B cell (primary cell): Measurements from ENCODE around the gene HOXD8. TPM values are rescaled to one million over a fixed set of nuclear protein-coding genes. Genes with fewer than 3 reads are reported as not detected.

ENCODE experiments used
- ATAC-seq: fragments of 200-7000 bp; cut with Tn5 transposase; one replicate; pipeline ENCODE4 v1.10.0; 2021; ENCODE audit warnings: low read depth, mild to moderate bottlenecking, moderate number of reproducible peaks, moderate library complexity
- CTCF ChIA-PET: fragments of 350-600 bp; sonication (Branson Sonifier 250); formaldehyde crosslinking; loops from one replicate; lab custom pipeline; 2021; ENCODE audit warnings: antibody characterized with exemption, inconsistent platforms; lab: Charles Lee
- POLR2A ChIA-PET: fragments of 350-600 bp; sonication (Branson Sonifier 250); formaldehyde crosslinking; loops from one replicate; lab custom pipeline; 2021; ENCODE audit warnings: antibody characterized with exemption; lab: Charles Lee
- DNase-seq: peaks from one replicate; pipeline ENCODE4 v3.0.0; 2013
- H2AFZ ChIP-seq: 2 replicates; pipeline ENCODE4 v1.6.1; 2012; ENCODE audit warnings: mild to moderate bottlenecking, low read depth, low read length; ENCODE audit not compliant: insufficient read depth, poor library complexity, severe bottlenecking
- H3K27ac ChIP-seq, 2 donors: 1 replicate in 1 of 2; 2 replicates in 1 of 2; pipeline ENCODE4 v1.5.1; 2012 to 2013; ENCODE audit warnings: low read length in 2 of 2, mild to moderate bottlenecking in 2 of 2, moderate library complexity in 1 of 2
- H3K27me3 ChIP-seq, 4 experiments: fragments of 200-600 bp in 1 of 4; sonication (generic) in 1 of 4; replicated peaks in 1 of 4; 1 replicate in 2 of 4; 2 replicates in 2 of 4; pipeline versions ENCODE4 v1.6.1 to v1.7.0; 2013 to 2016; ENCODE audit warnings: low read length in 3 of 4, mild to moderate bottlenecking in 2 of 4, mixed read lengths in 1 of 4, moderate library complexity in 1 of 4; ENCODE audit not compliant: insufficient read depth in 4 of 4, control insufficient read depth in 3 of 4; ENCODE audit errors: control extremely low read depth in 1 of 4
- H3K36me3 ChIP-seq, 2 experiments: replicated peaks in 1 of 2; 1 replicate in 1 of 2; 2 replicates in 1 of 2; pipeline versions ENCODE4 v1.6.1 to v1.7.1; 2013; ENCODE audit warnings: low read length in 1 of 2; ENCODE audit not compliant: insufficient read depth in 2 of 2, control insufficient read depth in 1 of 2; ENCODE audit errors: control extremely low read depth in 1 of 2, extremely low read depth in 1 of 2
- H3K4me1 ChIP-seq, 2 donors: fragments of 200-600 bp in 1 of 2; sonication (generic) in 1 of 2; 1 replicate in 1 of 2; 2 replicates in 1 of 2; pipeline versions ENCODE4 v1.5.1 to v1.6.1; 2013 to 2017; ENCODE audit warnings: low read length in 2 of 2; ENCODE audit not compliant: control insufficient read depth in 2 of 2, insufficient read depth in 2 of 2
- H3K4me2 ChIP-seq: replicated peaks from 2 replicates; pipeline ENCODE3; 2012; ENCODE audit warnings: mild to moderate bottlenecking, low read depth, low read length; ENCODE audit not compliant: poor library complexity, severe bottlenecking
- H3K4me3 ChIP-seq, 5 experiments: fragments of 200-600 bp in 1 of 5; sonication (generic) in 1 of 5; 1 replicate in 3 of 5; 2 replicates in 2 of 5; pipeline versions ENCODE4 v1.5.1 to v1.7.0; 2011 to 2016; ENCODE audit warnings: low read length in 4 of 5, mild to moderate bottlenecking in 4 of 5, low read depth in 2 of 5, control low read depth in 1 of 5, moderate library complexity in 1 of 5; ENCODE audit not compliant: insufficient read depth in 1 of 5; ENCODE audit errors: control extremely low read depth in 1 of 5, extremely low read depth in 1 of 5
- H3K79me2 ChIP-seq: fragments of 200-600 bp; sonication (generic); one replicate; pipeline ENCODE4 v1.6.0; 2016; ENCODE audit warnings: low read length; ENCODE audit not compliant: control insufficient read depth, insufficient read depth
- H3K9ac ChIP-seq: fragments of 200-600 bp; sonication (generic); 2 replicates; pipeline ENCODE4 v1.6.1; 2017; ENCODE audit warnings: mild to moderate bottlenecking, low read length, moderate library complexity
- H3K9me3 ChIP-seq, 3 donors: one replicate each; pipeline versions ENCODE4 v1.6.1 to v1.7.1; 2013; ENCODE audit warnings: low read length in 2 of 3; ENCODE audit not compliant: control insufficient read depth in 2 of 3, insufficient read depth in 1 of 3; ENCODE audit errors: control extremely low read depth in 1 of 3
- H4K20me1 ChIP-seq: 2 replicates; pipeline ENCODE4 v1.6.0; 2012; ENCODE audit warnings: mild to moderate bottlenecking, low read length; ENCODE audit not compliant: insufficient read depth, control insufficient read depth, poor library complexity, severe bottlenecking
- H3K27ac Mint-ChIP-seq: one replicate; pipeline ENCODE4 v1.8.0; 2021; ENCODE audit warnings: mixed read lengths
- H3K27me3 Mint-ChIP-seq: one replicate; pipeline ENCODE4 v1.8.0; 2021; ENCODE audit warnings: mixed read lengths
- H3K4me1 Mint-ChIP-seq: one replicate; pipeline ENCODE4 v1.8.0; 2021; ENCODE audit warnings: mixed read lengths
- H3K4me3 Mint-ChIP-seq: one replicate; pipeline ENCODE4 v1.8.0; 2021; ENCODE audit warnings: mixed read lengths
- H3K9me3 Mint-ChIP-seq: one replicate; pipeline ENCODE4 v1.8.0; 2022; ENCODE audit warnings: mixed read lengths; ENCODE audit not compliant: insufficient read depth
- EZH2 ChIP-seq: IDR thresholded peaks from 2 replicates; pipeline ENCODE4 v1.6.1; 2012; ENCODE audit warnings: borderline replicate concordance, low read depth, mild to moderate bottlenecking, moderate library complexity, low read length; ENCODE audit not compliant: insufficient read depth, poor library complexity, severe bottlenecking
- WGBS: methylation state at CpG from one replicate; pipeline ENCODE4 v1.1.5; 2013; ENCODE audit warnings: missing lambda C conversion rate; ENCODE audit not compliant: insufficient coverage; 5-methylcytosine and 5-hydroxymethylcytosine counted together
- intact Hi-C: fragments of 100-400 bp; cut with micrococcal nuclease; formaldehyde crosslinking; loops from one replicate; pipeline ENCODE4 v1.10.0; 2022
- polyA plus RNA-seq: library from polyadenylated mRNA; depleted of rRNA; stranded (reverse); fragments of >200 nt; gene quantifications from 2 replicates; pipeline ENCODE4 v1.2.3, GENCODE V29; 2012
- total RNA-seq, 2 donors: library from RNA; stranded (reverse); fragments of 120-200 nt in 1 of 2; gene quantifications; 1 replicate in 1 of 2; 2 replicates in 1 of 2; pipeline versions ENCODE4 v1.2.3 to v1.2.4, GENCODE V29; 2013 to 2022
- TF ChIP-seq, protein P1 (sequence below): fragments of 200-600 bp; IDR thresholded peaks from one replicate; pipeline ENCODE4 v1.8.0; 2022; ENCODE audit warnings: antibody characterized with exemption, mild to moderate bottlenecking

HOXD8 gene
- total and polyA plus RNA-seq, 2 donors (not counting 1 experiment from before 2014, with no cell fraction given) = not detected

DNA sequence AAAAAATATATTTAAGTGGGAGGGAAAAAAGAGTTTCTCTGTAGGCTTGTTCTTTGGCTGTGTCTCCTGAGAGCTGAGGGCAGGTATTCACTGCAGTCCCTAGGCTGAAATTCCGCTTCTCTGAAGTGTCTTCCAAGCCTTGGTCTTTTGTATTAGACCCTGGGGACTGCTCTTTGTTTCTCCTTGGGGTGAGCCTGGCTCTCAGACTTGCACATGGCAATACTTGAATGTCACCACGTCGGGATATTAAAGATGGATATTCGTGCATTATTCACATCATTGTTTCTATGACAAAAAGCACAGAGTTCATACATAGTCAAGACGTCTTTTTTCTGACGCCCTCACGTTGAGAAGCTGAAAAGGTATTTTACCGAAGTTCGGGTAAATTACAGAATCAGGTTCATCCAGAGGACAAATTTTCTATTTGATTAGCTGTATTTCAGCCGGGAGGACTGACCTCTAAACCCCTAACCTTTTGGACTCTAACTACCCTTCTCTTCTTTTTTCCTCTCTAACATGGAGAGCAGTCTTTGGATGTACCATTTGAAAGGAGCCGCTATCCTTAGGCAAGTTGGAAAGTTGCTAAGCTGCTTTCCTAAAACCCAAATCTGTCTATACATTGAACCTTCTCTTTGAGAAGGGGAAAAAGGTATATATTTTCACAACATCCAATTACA is 25.2 kb downstream of the HOXD8 start:
- DNase-seq (no peak), ATAC-seq (no peak)
- Histone ChIP-seq H2AFZ (no peak overlapping the region), H3K4me2 (no peak overlapping the region), H4K20me1 (no peaks in the 10 kb centered on the region), H3K27ac (no peak overlapping the region), H3K4me1 (peaks cover 8 to 14% of the 10 kb centered on the region in 2 donors), H3K9me3 (peaks cover 0 to 36% (median 0%) of the 10 kb centered on the region in 3 donors), H3K9ac (no peak overlapping the region), H3K27me3 (peaks cover 0 to 83% (median 47%) of the 10 kb centered on the region in 4 experiments), H3K79me2 (no peaks in the 10 kb centered on the region), H3K36me3 (no peaks in the 10 kb centered on the region), H3K4me3 (no peak overlapping the region)
- POLR2A ChIA-PET = no interaction called here
- CTCF ChIA-PET = interaction anchor here (1.3 to 2.0 kb wide), 2 partner anchors 34 to 400 kb away, joined by 3 to 5 read pairs; no protein-coding TSS in a partner anchor
- Mint-ChIP-seq H3K4me1 (peaks cover 3% of the 10 kb centered on the region), H3K4me3 (no peak overlapping the region), H3K27ac (no peak overlapping the region), H3K9me3 (peaks cover 2% of the 10 kb centered on the region), H3K27me3 (peaks cover 69% of the 10 kb centered on the region)
- intact Hi-C loops = no loop called here
- TF ChIP-seq, protein P1, sequence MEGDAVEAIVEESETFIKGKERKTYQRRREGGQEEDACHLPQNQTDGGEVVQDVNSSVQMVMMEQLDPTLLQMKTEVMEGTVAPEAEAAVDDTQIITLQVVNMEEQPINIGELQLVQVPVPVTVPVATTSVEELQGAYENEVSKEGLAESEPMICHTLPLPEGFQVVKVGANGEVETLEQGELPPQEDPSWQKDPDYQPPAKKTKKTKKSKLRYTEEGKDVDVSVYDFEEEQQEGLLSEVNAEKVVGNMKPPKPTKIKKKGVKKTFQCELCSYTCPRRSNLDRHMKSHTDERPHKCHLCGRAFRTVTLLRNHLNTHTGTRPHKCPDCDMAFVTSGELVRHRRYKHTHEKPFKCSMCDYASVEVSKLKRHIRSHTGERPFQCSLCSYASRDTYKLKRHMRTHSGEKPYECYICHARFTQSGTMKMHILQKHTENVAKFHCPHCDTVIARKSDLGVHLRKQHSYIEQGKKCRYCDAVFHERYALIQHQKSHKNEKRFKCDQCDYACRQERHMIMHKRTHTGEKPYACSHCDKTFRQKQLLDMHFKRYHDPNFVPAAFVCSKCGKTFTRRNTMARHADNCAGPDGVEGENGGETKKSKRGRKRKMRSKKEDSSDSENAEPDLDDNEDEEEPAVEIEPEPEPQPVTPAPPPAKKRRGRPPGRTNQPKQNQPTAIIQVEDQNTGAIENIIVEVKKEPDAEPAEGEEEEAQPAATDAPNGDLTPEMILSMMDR = no peak
- no peak for TF ChIP-seq EZH2
- 39% methylated on average over 9 of the region's 11 CpGs for WGBS

DNA sequence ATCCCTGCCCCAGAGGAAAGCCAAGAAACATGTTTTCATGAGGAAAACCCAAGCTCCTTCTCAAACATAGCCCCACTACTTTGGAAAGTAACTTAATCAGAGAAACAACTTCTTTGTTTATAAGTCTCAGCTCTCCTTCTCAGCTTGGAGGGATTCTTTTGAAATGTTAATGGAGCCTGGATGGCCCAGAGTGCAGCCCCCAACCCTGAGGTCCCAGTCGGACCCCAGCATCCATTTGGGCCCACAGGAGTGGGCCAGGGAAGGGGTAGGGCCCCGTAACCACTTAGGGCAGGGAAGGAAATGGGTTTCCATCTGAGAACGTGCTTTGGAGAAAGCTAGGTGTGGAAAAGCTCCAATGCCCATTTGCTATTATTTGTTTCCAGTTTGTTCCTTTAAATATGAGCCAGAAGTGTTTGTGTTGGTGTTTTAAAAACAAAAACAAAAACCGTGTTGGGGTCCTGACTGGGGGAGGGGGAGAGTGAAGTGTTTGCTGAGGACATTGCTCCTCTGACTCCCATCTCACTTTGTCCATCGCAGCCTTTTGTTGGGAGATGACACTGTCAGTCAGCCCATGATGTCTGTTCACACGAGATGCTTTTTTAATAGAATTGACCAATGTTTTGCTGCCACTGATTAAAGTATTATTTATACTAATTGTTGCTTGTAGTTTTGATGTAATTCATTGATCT is 26.0 kb downstream of the HOXD8 start:
- Histone ChIP-seq H3K9ac (no peak overlapping the region), H3K79me2 (no peaks in the 10 kb centered on the region), H3K27ac (no peak overlapping the region), H4K20me1 (no peaks in the 10 kb centered on the region), H3K36me3 (no peaks in the 10 kb centered on the region), H2AFZ (no peak overlapping the region), H3K4me1 (peaks cover 8 to 14% of the 10 kb centered on the region in 2 donors), H3K4me3 (no peak overlapping the region), H3K4me2 (no peak overlapping the region), H3K9me3 (peaks cover 0 to 40% (median 0%) of the 10 kb centered on the region in 3 donors), H3K27me3 (peaks cover 0 to 83% (median 47%) of the 10 kb centered on the region in 4 experiments)
- CTCF ChIA-PET = interaction anchor here (1.3 to 2.0 kb wide), 3 partner anchors 35 to 399 kb away, joined by 3 to 5 read pairs (median 3); no protein-coding TSS in a partner anchor
- H3K9me3 Mint-ChIP-seq = peaks cover 2% of the 10 kb centered on the region
- intact Hi-C loops = no loop called here
- H3K4me3 Mint-ChIP-seq = no peak overlapping the region
- peaks cover 64% of the 10 kb centered on the region for H3K27me3 Mint-ChIP-seq
- 10% methylated on average over 3 of the region's 6 CpGs for WGBS
- no peak overlapping the region for H3K27ac Mint-ChIP-seq
- no peak for ATAC-seq
- DNase-seq = no peak
- TF ChIP-seq, protein P1 = no peak
- no peak for TF ChIP-seq EZH2
- peaks cover 3% of the 10 kb centered on the region for H3K4me1 Mint-ChIP-seq
- POLR2A ChIA-PET = no interaction called here
